Small intestine (tissue), 7 donors: Measurements from ENCODE around the gene HOXC9. TPM values are rescaled to one million over a fixed set of nuclear protein-coding genes. Genes with fewer than 3 reads are reported as not detected.
A peak's percentile ranks its signal among the peaks of the same experiment; 100 is the strongest.

Experiments used
- DNase-seq, 2 donors: peaks; one replicate each; pipeline versions ENCODE4 v3.0.0 to v3.0.0-alpha.2; 2013
- FAIRE-seq: peaks from 2 replicates; lab custom pipeline; 2012; peaks lifted over from hg19 to GRCh38; lab: Jason Lieb, UNC
- H3K27ac ChIP-seq, 3 donors: one replicate each; pipeline ENCODE4 v1.5.1; 2013; ENCODE audit warnings: low read length in 2 of 3, mild to moderate bottlenecking in 2 of 3, control low read depth in 1 of 3, inconsistent platforms in 1 of 3, low read depth in 1 of 3, moderate library complexity in 1 of 3
- H3K27me3 ChIP-seq, 3 donors: one replicate each; pipeline ENCODE4 v1.6.1; 2013; ENCODE audit warnings: low read length in 3 of 3, inconsistent platforms in 1 of 3; ENCODE audit not compliant: control insufficient read depth in 3 of 3, insufficient read depth in 3 of 3
- H3K36me3 ChIP-seq, 3 donors: one replicate each; pipeline ENCODE4 v1.6.1; 2013; ENCODE audit warnings: low read length in 3 of 3, inconsistent platforms in 1 of 3, low read depth in 1 of 3, mild to moderate bottlenecking in 1 of 3, moderate library complexity in 1 of 3; ENCODE audit not compliant: control insufficient read depth in 3 of 3, insufficient read depth in 2 of 3
- H3K4me1 ChIP-seq, 3 donors: one replicate each; pipeline ENCODE4 v1.6.1; 2013; ENCODE audit warnings: low read length in 2 of 3, inconsistent platforms in 1 of 3, low read depth in 1 of 3, mild to moderate bottlenecking in 1 of 3, moderate library complexity in 1 of 3; ENCODE audit not compliant: control insufficient read depth in 3 of 3, insufficient read depth in 2 of 3
- H3K4me3 ChIP-seq, 3 donors: one replicate each; pipeline ENCODE4 v1.5.1; 2013; ENCODE audit warnings: low read length in 3 of 3, control low read depth in 1 of 3, inconsistent platforms in 1 of 3, low read depth in 1 of 3, mild to moderate bottlenecking in 1 of 3, moderate library complexity in 1 of 3
- H3K9me3 ChIP-seq, 2 donors: one replicate each; pipeline ENCODE4 v1.6.1; 2013; ENCODE audit warnings: low read depth in 1 of 2, low read length in 1 of 2; ENCODE audit not compliant: control insufficient read depth in 2 of 2, insufficient read depth in 1 of 2
- WGBS, 3 donors: extraction: QIAGEN DNeasy Blood & Tissue Kit; methylation state at CpG; one replicate each; pipeline ENCODE4 v1.1.7; 2013; 5-methylcytosine and 5-hydroxymethylcytosine counted together
- polyA plus RNA-seq, 4 donors: library from polyadenylated mRNA; stranded (reverse) in 3 of 4; unstranded in 1 of 4; fragments of 200-250 nt in 3 of 4; fragments of 120-200 nt in 1 of 4; gene quantifications; one replicate each; pipeline versions ENCODE4 v1.2.1 to v1.2.3, GENCODE V29; 2013
- donor health status: healthy with polysubstance abuse.
- donor health status: control.
- donor health status: control.
- donor health status: Bipolar disorder and iron deficiency.
- donor health status: healthy.

The HOXC9 gene
- polyA plus RNA-seq, 4 donors = 2.2 TPM; not detected in 3

DNA sequence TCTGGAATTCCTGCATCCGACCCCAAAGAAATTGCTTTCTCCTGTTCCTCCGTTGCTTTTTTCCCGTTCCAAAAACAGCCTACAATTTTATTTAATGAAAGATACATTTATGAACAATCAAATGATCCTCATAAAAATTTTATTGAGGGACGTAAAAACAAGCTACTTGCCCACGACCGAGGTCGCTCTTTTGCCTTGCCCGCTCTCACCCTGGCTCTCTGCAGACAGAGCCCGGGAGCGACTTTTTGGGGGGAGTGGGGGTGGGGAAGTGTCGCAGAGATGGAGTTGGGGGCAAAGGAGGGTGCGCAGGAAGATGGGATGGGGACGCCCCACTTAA is 1.1 kb upstream of the HOXC9 start:
- H3K27me3 ChIP-seq = peaks cover 0 to 100% (median 78%) of the 10 kb centered on the region in 3 donors
- DNase-seq (no peak), FAIRE-seq (no peak)
- H3K4me3 ChIP-seq = no peak overlapping the region
- no peaks in the 10 kb centered on the region for H3K36me3 ChIP-seq
- H3K4me1 ChIP-seq = peaks cover 4 to 31% (median 4%) of the 10 kb centered on the region in 3 donors
- H3K9me3 ChIP-seq = peaks cover 0 to 3% of the 10 kb centered on the region in 2 donors
- H3K27ac ChIP-seq = no peak overlapping the region
- WGBS, 3 donors = 7 to 12% (median 12%) methylated on average over 13 of the region's 13 CpGs

DNA sequence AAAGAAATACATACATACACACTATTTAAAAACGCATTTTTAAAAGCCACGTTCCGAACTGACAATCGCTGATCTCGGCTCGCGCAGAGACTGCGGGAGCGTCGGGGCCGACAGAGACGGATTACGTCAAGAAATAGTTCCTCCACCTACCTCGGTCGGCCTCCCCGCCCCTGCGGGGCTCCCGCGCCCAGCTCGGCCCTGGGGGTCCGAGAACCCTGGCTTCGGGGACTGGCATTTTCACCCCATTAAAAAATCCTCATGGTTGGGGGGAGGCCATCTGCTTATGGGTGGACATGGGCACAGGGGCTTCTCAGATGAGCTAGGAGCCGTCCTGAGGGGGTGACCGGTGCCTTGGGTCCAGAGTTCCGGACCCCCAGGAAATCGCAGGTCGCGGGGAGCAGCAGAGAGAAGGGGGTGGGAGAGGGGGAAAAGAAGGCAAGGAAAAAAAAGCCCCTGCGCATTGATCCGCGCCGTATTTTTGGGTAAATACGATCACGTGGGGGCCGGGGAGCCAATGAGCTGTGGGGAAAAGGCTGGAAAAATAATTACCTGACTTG is 324 bp upstream of the HOXC9 start:
- WGBS, 3 donors = 4 to 5% (median 4%) methylated on average over 35 of the region's 35 CpGs
- H3K9me3 ChIP-seq = peaks cover 0 to 3% of the 10 kb centered on the region in 2 donors
- FAIRE-seq = no peak
- peak in 1 of 2 donors; percentile 45 for DNase-seq
- peak overlapping the region in 1 of 3 donors; percentile 30 for H3K4me3 ChIP-seq
- H3K27ac ChIP-seq = no peak overlapping the region
- peaks cover under 1 to 23% (median 2%) of the 10 kb centered on the region in 3 donors for H3K4me1 ChIP-seq
- peaks cover 0 to 100% (median 78%) of the 10 kb centered on the region in 3 donors for H3K27me3 ChIP-seq
- no peaks in the 10 kb centered on the region for H3K36me3 ChIP-seq

DNA sequence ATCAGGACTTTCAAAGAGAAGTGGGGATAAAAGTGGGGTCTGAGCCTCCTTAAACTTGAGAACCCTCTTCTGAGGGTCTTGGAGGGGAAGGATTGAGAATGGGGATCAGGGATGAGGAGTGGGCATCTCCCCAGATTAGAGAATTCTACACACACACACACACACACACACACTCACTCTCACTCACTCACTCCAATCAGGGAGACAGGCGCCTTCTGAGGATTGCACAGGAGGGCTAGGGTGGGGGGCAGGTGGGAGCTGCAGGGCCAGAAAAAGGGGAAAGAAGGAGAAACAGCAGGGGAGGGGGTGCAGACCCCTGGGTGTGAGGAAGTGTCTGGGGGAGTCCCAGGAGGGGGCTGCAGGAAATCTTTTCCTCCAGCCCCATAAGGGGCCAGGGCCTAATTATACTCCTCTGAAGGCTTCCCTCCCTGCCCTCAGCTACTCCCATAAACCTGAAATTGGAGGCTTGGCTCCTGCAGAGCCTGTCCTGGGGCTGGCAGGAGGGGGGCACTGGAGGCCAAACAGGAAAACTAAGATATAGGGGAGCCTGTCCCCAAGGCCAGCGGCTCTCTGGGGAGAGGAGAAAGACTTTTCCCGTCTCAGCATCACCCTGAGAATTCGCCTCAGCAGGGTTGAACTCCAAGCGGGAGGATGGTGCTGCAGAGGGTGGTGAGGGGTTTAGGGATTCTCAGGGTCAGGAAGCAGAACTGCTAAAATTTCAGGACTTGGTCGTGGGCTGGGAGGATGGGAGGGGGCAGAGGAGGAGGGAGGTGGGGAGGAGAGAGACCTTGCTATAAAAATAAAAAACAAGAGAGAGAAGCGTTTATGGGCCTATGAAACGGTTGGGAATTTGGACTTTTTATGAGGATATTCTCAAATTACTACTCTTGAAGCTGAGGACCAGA is 1.6 kb downstream of the HOXC9 start:
- H3K27me3 ChIP-seq = peaks cover 0 to 100% (median 82%) of the 10 kb centered on the region in 3 donors
- peaks cover 0 to 18% (median 0%) of the 10 kb centered on the region in 3 donors for H3K4me1 ChIP-seq
- H3K9me3 ChIP-seq = peaks cover 0 to 2% of the 10 kb centered on the region in 2 donors
- H3K27ac ChIP-seq = no peak overlapping the region
- no peak overlapping the region for H3K4me3 ChIP-seq
- no peak for FAIRE-seq
- no peaks in the 10 kb centered on the region for H3K36me3 ChIP-seq
- 11 to 22% (median 18%) methylated on average over 8 of the region's 8 CpGs for WGBS, 3 donors
- DNase-seq = no peak

DNA sequence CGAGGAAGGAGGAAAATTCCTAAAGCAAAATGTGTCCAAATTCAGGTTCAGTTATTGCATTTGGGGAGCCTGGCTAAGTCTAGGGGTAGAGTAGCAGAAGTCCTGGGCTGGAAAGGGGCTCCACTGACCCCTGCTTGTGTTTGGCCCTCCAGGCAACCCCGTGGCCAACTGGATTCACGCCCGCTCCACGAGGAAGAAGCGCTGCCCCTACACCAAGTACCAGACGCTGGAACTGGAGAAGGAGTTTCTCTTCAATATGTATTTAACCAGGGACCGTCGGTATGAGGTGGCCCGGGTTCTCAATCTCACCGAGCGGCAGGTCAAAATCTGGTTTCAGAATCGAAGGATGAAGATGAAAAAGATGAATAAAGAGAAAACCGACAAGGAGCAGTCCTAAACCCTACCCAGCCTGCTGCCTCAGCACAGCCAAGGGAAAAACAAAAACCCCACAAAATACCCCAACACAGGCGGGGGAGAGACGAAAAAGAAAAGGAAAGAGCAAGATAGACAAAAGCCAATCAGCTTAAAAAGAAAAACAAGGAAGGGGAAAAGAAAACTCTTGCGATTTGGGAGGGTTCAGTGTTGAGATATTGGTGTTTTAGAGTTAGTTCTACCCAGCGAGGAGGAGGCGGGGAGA is 2.4 kb downstream of the HOXC9 start:
- H3K4me3 ChIP-seq = no peak overlapping the region

DNA sequence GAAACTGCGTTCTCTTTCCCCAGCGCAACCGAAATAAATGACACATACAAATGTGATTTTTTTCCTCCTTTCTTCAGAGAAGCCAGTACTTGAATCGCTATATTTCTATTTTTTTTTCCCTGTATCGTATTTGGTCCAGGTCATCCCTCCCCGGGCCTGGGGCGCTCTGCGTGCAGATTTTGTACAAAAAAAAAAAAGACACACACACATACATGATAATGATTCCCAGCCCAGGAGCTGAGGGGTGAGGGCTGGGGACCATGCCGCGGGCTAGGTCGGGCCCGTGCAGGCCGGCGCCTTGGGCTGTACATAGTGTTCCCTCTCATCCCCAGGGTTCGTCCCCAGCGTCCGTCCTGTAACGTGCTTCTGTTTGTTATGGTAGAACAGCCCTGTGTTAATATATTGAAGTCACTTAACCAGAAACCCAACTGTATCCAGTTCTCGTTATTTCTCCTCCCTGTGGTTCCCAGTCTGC is 3.0 kb downstream of the HOXC9 start:
- WGBS, 3 donors = 15 to 28% (median 27%) methylated on average over 18 to 19 of the region's 19 CpGs
- H3K4me3 ChIP-seq = no peak overlapping the region
- H3K4me1 ChIP-seq = peaks cover 0 to 24% (median 0%) of the 10 kb centered on the region in 3 donors
- no peaks in the 10 kb centered on the region for H3K36me3 ChIP-seq
- FAIRE-seq (no peak), DNase-seq (no peak)
- H3K27me3 ChIP-seq = peaks cover 0 to 100% (median 81%) of the 10 kb centered on the region in 3 donors
- H3K9me3 ChIP-seq = peaks cover 0 to 2% of the 10 kb centered on the region in 2 donors
- H3K27ac ChIP-seq = no peak overlapping the region

More for the DNA sequence above, 2.4 kb downstream of the HOXC9 start:
- Histone ChIP-seq H3K36me3 (no peaks in the 10 kb centered on the region), H3K27ac (no peak overlapping the region), H3K9me3 (peaks cover 0 to 2% of the 10 kb centered on the region in 2 donors), H3K27me3 (peaks cover 0 to 100% (median 82%) of the 10 kb centered on the region in 3 donors), H3K4me1 (peaks cover 0 to 24% (median 0%) of the 10 kb centered on the region in 3 donors)
- WGBS, 3 donors = 16 to 18% (median 18%) methylated on average over 19 of the region's 19 CpGs
- no peak for DNase-seq
- FAIRE-seq = no peak

DNA sequence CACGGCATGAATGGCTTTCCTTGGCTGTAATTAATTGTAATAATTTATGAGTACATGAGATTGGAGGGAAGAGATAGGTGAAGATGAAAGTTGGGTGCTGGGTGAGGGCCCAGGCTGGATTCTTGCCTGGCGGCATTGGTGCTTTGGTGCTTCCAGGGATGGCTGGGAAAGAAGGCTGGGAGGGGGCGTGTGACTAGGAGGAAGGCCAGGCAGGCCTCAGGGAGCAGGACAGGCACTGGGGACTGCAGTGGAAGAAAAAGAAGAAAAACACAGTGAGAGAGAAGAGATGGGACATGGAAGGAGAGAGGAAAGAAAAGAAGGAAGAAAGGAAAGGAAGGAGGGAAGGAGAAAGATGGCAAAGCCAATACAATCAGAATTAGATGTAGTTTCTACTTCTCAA is 3.7 kb downstream of the HOXC9 start:
- H3K27ac ChIP-seq = no peak overlapping the region
- H3K36me3 ChIP-seq = no peaks in the 10 kb centered on the region
- FAIRE-seq = no peak
- no peak for DNase-seq
- H3K4me1 ChIP-seq = peaks cover 0 to 24% (median 0%) of the 10 kb centered on the region in 3 donors
- no peak overlapping the region for H3K4me3 ChIP-seq
- peaks cover 0 to 2% of the 10 kb centered on the region in 2 donors for H3K9me3 ChIP-seq
- H3K27me3 ChIP-seq = peaks cover 0 to 100% (median 79%) of the 10 kb centered on the region in 3 donors
- WGBS, 3 donors = 14 to 40% (median 28%) methylated on average over 3 of the region's 3 CpGs

DNA sequence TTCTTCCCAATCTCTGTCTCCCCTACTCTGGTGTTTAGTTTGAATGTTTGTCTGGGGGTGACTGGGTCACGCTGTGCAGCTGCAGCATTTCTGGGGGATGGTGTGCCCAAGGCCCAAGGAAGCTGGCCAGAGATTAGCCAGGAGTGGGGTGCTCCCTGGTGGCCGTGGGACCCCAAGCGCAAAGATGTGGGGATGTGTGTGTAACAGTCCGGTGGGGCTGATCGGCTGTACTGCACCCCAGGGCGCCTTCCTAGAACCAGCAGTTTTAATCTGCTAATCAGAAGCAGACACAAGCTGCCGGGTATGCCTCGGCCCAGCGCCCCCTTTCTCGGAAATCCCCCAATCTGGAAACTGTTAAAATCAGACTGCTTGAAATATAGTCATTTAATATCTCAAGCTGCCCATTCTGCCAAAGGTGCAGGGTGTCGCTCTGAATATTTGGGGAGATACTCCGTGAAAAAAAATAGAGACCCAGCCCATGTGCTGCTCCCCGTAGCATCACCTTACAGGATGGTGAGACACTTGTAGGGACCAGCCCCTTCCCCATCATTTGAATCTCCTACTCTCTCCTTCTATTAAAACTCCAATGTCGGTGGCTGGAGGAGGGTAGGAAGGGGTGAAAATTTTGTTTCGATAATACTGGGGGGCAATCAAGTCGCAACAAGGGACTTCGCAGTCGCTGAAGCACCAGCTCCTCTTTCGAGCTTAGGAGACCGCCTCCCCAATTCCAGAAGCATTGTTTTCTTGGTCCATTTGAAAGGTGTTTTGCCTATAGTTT is 4.3 kb downstream of the HOXC9 start:
- peaks cover 0 to 99% (median 78%) of the 10 kb centered on the region in 3 donors for H3K27me3 ChIP-seq
- peaks cover 0 to 2% of the 10 kb centered on the region in 2 donors for H3K9me3 ChIP-seq
- no peak overlapping the region for H3K4me3 ChIP-seq
- 19 to 23% (median 23%) methylated on average over 20 of the region's 20 CpGs for WGBS, 3 donors
- H3K36me3 ChIP-seq = no peaks in the 10 kb centered on the region
- DNase-seq (no peak), FAIRE-seq (no peak)
- peaks cover 0 to 26% (median 0%) of the 10 kb centered on the region in 3 donors for H3K4me1 ChIP-seq
- H3K27ac ChIP-seq = no peak overlapping the region
